Activated CD4-positive, alpha-beta T cell treated with anti-CD3 and anti-CD28 coated beads, Interleukin-10, Interleukin-2, amounts not matched to agents 100 ng/mL and 50 ng/mL, durations not matched to agents 16 hours and 8 hours (primary cell): ENCODE measurements around the gene MCAT.
A peak's percentile ranks its signal among the peaks of the same experiment; 100 is the strongest.
"Not testable (repeated sequence)": the region's sequence is repeated elsewhere in the genome, so short reads cannot be mapped to it uniquely, and the experiment has no call there.

Source experiments
- DNase-seq: peaks from one replicate; pipeline ENCODE4 v3.0.0-alpha.2; 2020

The MCAT gene

DNA sequence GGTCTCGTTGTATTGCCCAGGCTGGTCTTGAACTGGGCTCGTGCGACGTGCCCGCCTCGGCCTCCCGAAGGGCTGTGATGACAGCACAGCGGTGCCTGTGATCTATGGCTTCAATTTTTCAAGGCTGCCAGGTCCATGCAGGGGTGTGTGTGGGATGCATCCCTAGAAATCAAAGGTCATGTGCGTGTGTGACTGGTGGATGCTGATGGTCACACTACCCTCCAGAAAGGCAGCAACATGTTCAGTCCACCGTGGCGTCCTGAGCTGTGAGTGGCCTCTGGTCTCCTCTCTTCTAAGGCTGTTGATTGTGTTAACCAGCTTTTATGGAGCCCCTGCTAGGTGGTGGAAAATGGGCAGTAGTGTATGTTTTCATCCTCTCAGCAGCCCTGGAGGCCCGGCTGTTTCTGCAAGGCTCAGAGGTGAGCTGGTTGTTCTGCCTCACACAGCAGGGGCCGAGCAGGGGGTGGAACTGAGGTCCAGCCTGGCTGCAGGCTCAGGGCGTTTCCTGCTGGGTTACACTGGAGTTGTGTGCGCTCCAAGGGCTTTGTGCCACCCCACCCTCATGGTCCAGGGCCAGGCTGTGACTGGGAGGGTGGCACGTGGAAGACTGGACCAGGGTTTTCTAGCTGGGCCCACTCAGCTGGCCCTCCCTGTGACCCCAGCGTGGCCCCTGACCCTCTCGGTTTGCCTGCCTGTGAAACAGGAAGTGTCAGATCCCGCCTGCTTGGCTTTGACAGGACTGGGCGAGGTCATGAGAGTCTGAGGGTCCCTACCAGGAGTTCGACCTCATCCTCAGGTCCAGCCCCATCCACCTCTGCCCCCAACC lies 25.0 kb downstream of the MCAT start:
- DNase-seq: no peak

GRCh38 chr22:43116932-43117331 lies 26.3 kb downstream of the MCAT start:
- DNase-seq: no peak

- no peak for DNase-seq
These were observed 28.2 kb downstream of the MCAT start for GRCh38 chr22:43114958-43115357.

DNA sequence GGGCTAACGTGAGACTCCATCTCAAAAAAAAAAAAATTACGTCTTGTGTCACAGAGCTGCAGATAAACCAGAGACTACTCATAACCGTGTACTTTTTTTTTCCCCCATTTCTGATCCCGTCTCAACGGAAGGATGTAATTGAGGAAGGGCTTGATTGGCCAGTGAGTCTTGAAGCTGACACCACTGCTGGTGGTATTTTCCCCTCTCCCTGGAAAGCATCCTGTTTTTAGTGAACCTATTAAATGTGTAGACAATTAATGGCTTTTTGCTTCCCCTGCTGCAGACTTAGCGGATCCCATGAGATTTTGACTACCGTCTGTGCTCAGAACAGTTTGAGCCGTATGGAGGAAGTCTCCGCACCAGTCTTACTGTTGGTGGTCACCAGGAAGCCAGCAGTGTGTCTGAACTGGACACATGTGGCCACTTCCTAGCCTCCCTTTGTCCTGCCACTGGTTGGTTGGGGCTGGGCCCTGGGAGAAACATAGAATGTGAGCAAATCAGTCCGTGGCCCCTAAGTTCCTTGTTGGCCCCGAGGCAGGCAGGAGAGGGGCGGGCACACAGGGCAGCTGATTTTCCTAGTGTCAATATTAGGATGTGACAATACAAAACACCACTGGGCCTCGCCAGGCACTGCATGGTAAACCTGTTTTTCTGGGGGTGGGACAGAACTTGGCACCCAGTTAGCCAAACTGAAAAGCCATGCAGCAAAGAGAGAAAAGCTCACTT lies 29.5 kb downstream of the MCAT start:
- DNase-seq: no peak

GRCh38 chr22:43110927-43111623 lies 32.1 kb downstream of the MCAT start:
- DNase-seq: peak; percentile 28

DNA sequence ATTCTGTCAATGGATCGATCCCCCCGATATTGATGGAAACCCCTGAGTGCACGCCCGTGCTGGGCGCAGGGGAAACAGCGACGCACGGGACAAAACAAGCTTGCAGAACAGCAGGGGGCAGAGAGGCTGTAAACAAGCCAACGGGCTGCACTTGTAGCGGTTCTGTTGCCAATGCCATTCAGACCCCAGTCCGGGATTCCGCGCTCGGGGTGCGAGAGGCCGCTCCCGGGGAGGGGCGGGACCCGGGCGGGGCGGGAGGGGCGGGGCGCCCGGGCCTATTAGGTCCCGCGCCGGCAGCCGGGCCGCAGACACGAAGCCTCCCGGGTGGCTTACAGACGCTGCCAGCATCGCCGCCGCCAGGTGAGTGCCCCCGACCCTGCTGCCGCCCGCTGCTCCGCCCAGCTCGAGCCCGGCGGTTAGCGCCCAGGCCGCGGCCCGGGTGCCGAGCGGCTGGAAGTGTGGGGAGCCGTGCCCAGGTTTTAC lies 32.7 kb downstream of the MCAT start, which contains the start of gene BIK:
Gene BIK, plus strand, starts transcription at position 307 of the 483 bp plus-strand sequence. CDS start 13,273 bp downstream, outside the sequence.
- DNase-seq: peak; percentile 45

DNA sequence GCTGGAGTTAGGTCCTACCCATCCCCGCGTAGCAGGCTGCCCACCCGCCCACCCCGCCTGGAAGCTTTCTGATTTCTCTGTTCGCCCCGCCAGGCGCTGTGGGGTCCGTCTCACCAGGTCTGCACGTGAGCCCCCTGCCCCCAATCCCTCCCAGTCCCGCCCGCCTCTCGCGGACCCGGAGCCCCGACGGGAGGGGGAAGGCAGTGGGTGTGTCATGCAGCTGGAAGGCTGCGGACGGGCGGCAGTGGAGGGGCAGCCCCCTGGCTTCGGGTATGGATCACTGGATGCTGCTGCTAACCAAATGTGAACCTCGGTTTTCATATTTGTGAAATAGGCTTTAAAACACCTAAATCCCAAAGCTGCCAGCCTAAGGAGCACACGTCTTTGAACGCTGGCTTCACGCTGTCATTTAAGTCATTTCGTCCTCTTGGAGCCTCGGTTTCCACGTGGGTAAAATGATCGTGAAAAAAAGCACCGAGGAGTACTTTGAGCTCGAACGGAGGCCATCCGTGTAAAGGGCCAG lies 33.2 kb downstream of the MCAT start:
- no peak for DNase-seq

DNA sequence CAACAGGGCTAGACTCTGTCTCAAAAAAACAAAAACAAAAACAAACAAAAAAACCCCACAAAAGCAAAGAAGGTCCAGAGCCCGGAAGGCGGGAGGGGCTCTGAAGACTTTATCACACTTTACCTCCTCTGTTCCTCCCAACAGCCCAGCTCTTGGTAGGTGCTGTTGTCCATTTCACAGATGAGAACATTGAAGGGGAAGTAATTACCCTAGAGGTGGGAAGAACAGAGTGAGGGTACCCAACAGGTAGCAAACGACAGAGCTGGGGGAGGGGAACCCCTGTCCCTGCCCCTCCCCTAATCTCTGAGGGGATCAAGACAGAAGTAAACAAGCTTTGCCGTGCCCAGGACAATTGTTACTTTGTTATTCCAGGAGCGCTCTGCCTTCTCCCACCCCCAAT lies 33.7 kb downstream of the MCAT start:
- no peak for DNase-seq

DNA sequence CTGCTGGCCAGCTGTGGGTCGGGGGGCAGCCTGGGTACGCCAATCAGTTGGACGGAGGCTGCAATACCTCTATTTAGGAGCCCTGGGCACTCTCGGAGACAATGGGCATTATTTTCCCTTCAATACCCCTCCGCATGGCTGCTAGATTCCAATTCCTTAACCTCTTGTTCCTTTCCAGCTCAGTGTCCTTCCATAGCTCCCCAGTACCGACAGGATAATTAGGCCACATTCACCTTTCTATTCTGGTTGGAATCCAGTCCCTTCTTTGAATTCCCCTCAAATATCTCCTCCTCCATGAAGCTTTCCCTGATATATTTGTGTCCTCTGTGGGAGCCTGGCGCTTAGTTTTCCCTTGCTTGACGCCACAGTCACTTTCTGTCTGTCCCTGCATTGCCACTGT lies 36.9 kb downstream of the MCAT start:
- no peak for DNase-seq

GRCh38 chr22:43104950-43105349 lies 38.2 kb downstream of the MCAT start:
- DNase-seq: not testable (repeated sequence)

GRCh38 chr22:43104056-43104625 lies 39.1 kb downstream of the MCAT start:
- DNase-seq: peak; percentile 51

DNA sequence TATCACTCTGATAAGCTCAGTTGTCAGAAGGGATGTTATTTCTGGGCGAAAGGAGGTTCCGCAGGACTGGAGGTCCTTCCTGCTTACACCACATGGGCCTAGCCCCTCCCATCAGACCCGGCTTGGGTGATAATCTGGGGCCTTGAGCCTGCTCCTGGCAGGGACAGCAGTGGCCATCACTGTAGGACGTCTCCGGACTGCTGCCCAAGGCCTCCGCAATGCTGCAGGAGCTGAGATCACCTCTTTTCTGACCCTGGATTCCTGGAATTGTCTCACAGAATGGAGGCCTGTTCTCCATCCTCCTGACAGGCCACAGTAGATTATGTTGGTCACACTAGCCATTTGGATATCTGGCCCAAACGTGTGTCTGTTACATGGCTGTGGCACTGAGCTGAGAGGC lies 41.9 kb downstream of the MCAT start:
- no peak for DNase-seq

- peak; percentile 24 for DNase-seq
These were observed 43.0 kb downstream of the MCAT start for GRCh38 chr22:43100225-43100624.

- DNase-seq: no peak
These were observed 44.1 kb downstream of the MCAT start for GRCh38 chr22:43099095-43099494.

GRCh38 chr22:43098356-43098755 lies 44.8 kb downstream of the MCAT start:
- DNase-seq: no peak

GRCh38 chr22:43096420-43096819 lies 46.8 kb downstream of the MCAT start:
- no peak for DNase-seq

- DNase-seq: no peak
These were observed 48.6 kb downstream of the MCAT start for GRCh38 chr22:43094551-43094950.

DNA sequence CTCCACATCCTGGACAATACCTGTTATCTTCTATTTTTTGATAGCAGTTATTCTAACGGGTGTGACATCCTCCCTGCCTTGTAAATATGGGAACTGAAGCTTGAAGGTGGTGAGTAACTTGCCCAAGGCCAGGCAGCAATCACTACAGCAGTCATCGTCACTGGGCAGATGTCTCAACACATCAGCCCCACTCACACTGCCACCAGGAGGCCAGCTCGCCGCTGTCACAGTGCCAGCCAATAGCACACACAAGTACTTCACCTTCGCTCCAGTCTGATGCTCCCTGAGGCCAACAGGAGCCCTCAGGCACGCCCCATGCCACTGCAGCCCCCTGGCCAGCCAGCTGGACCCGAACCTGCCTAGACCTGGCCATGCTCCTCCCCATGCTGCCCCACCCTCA lies 49.1 kb downstream of the MCAT start:
- DNase-seq: no peak

DNA sequence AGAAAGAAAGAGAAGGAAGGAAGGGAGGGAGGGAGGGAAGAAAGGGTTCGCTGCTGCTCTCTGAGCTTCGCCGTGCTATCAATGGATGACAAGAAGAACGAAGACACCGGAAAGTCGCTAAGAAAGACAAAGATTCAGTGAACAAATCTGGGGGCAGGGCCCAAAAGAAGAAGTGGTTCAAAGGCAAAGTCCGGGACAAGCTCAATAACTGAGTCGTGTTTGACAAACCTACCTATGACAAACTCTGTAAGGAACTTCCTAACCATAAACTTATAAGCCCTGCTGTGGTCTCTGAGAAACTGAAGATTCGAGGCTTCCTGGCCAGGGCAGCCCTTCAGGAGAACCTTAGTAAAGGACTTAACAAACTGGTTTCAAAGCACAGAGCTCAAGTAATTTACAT lies 51.1 kb downstream of the MCAT start:
- no peak for DNase-seq

DNA sequence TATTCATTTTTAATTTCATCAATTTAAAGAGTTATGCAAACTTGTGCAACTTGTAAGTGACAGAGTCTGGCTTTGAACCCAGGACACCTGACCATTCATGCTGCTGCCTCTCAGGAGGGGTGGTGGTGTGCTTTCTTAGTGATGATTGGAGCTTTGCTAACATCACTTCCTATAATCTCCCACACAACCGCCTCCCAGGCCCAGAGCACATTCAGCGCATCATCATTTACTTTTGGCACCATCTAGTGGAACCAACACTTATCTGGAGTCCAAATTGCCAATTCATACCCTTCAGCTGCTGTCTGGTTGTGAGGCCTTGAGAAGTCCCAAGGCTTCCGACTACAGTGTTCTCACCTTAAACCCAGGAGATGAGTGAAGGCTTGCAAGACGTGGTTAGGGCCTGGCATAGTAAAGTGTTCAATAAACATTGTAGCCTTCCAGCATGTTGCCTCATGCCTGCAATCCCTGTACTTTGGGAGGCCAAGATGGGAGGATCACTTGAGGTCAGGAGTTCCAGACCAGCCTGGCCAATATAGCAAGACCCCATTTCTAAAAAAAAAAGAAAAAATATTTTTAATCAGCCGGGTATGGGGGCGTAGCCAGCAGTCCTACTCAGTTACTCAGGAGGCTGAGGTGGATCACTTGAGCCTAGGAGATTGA lies 52.9 kb downstream of the MCAT start:
- peak; percentile 80 for DNase-seq

GRCh38 chr22:43088984-43089717 lies 54.0 kb downstream of the MCAT start, which contains the start of gene TTLL1:
Gene TTLL1, minus strand, starts transcription at chr22:43089391. Its CDS starts 13,805 bp downstream, at chr22:43075586.
- peak; percentile 96 for DNase-seq
